ENCODE data around the gene SELENOH. TPM values are rescaled to one million over a fixed set of nuclear protein-coding genes. Genes with fewer than 3 reads are reported as not detected.
"Not testable (repeated sequence)": the region's sequence is repeated elsewhere in the genome, so short reads cannot be mapped to it uniquely, and the experiment has no call there.

The SELENOH gene
- total RNA-seq, result 100 to 1,000 TPM; 204 to 210 TPM

DNA sequence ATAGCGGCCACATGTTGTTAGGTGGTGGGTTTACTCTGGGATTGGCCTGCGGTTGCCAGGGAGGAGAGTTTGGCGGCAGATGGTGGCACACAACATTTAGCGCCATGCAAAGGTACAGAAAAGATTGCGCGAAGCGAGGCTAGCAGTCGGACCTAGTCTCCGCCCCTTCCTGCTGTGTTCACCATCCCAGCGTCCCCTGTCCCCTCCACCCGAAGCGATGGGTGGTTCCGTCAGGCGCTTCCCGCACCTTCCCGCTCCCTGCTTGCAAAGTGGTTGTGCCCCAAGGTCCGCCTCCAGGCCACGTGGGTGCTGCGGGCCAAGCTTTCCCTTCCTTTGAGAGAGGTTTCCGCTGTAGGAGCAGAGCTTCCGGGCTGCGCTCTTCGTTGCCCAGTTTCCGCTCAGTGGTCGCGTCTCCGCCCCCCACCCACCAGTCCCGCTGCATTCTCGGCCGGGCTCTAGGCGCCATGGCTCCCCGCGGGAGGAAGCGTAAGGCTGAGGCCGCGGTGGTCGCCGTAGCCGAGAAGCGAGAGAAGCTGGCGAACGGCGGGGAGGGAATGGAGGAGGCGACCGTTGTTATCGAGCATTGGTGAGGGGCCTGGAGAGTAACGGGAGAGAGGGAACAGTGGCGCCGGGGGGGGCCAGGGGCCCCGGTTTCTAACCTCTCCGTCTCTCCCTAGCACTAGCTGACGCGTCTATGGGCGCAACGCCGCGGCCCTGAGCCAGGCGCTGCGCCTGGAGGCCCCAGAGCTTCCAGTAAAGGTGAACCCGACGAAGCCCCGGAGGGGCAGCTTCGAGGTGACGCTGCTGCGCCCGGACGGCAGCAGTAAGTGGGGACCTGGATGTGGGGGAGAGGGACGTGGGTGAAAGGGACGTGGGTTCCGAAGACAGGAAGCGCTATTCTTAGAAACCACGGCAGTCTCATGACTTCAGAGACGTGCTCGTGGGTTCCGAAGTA lies at the start of gene SELENOH:
Gene SELENOH (plus strand): TSS at position 360 of the 955 bp plus-strand sequence. CDS start 105 bp downstream, at position 465.
- Mint-ChIP-seq H3K4me3 (peak within 1 kb of the TSS; percentile 100), H3K36me3 (ENCODE audit: low read depth) (peaks cover 69% of the 10 kb centered on the region), H3K9me3 (ENCODE audit: insufficient read depth) (no peaks in the 10 kb centered on the region), H3K27ac (peak within 1 kb of the TSS; percentile 99), H3K27me3 (ENCODE audit: low read depth) (no peaks in the 10 kb centered on the region), H3K4me1 (ENCODE audit: low read depth) (peaks cover 47% of the 10 kb centered on the region)
- ATAC-seq, result peak; percentile 91
- POLR2A ChIA-PET, result interaction anchor here (0.6 to 4.1 kb wide), 35 partner anchors 9 to 836 kb away, joined by 3 to 46 read pairs (median 4); partner anchors contain the start of genes CLP1, MED19, P2RX3 and SSRP1
- DNase-seq, result peak; percentile 98
- CTCF ChIA-PET, result interaction anchor here (1.0 to 9.8 kb wide), 8 partner anchors 9 to 783 kb away, joined by 3 to 113 read pairs (median 4); partner anchors contain the start of genes BTBD18, MED19 and TMX2

DNA sequence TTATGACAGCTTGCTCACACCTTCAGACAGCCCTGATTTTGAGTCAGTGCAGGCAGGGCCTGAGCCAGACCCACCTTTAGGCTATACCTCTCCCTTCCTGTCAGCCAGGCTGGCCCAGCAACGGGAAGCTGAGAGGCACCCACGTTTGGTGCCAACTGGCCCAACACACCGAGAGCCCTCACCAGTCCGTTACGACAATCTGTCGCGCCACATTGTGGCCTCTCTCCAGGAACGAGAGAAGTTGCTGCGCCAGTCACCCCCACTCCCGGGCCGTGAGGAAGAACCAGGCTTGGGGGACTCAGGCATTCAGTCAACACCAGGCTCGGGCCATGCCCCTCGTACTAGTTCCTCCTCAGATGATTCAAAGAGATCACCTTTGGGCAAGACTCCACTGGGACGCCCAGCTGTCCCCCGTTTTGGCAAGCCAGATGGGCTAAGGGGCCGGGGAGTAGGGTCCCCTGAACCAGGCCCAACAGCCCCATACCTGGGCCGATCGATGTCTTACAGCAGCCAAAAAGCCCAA lies 42.4 kb upstream of the SELENOH start:
- ATAC-seq, result peak; percentile 25
- Mint-ChIP-seq H3K36me3 (ENCODE audit: low read depth) (peaks cover 58% of the 10 kb centered on the region), H3K4me1 (ENCODE audit: low read depth) (no peaks in the 10 kb centered on the region), H3K4me3 (no peak overlapping the region), H3K27me3 (ENCODE audit: low read depth) (no peaks in the 10 kb centered on the region), H3K9me3 (ENCODE audit: insufficient read depth) (no peaks in the 10 kb centered on the region), H3K27ac (no peak overlapping the region)
- DNase-seq, result no peak
- ChIA-PET CTCF (interaction anchor here (4.0 kb wide), 1 partner anchor 102 kb away, joined by 18 read pairs; no protein-coding TSS in a partner anchor), POLR2A (interaction anchor here (1.1 kb wide), 1 partner anchor 43 kb away, joined by 3 read pairs; the partner anchor contains the start of gene SELENOH)

DNA sequence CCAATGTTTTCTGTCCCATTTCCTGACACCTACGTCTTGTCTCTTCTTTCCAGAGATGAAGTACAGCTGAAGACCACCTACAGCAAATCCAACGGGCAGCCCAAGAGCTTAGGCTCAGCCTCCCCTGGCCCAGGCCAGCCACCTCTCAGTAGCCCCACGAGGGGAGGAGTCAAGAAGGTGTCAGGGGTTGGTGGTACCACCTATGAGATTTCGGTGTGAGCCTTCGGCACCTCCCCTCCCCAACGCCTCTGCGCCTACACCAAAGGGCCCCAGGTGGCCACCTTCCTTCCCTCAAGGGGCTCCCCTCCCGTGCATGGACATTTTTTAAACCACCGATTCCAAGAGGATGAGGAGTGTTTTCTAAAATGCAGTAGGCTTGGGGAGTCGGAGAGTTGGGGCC lies 41.5 kb upstream of the SELENOH start:
- no peak for DNase-seq
- Mint-ChIP-seq H3K27me3 (ENCODE audit: low read depth) (no peaks in the 10 kb centered on the region), H3K4me3 (no peak overlapping the region), H3K36me3 (ENCODE audit: low read depth) (peaks cover 63% of the 10 kb centered on the region), H3K4me1 (ENCODE audit: low read depth) (no peaks in the 10 kb centered on the region), H3K9me3 (ENCODE audit: insufficient read depth) (no peaks in the 10 kb centered on the region), H3K27ac (no peak overlapping the region)
- ChIA-PET POLR2A (interaction anchor here (0.7 to 1.1 kb wide), 2 partner anchors 30 to 42 kb away, joined by 3 read pairs; partner anchors contain the start of gene SELENOH), CTCF (interaction anchor here (4.0 kb wide), 1 partner anchor 101 kb away, joined by 18 read pairs; no protein-coding TSS in a partner anchor)
- ATAC-seq, result no peak

- H3K4me3 Mint-ChIP-seq, result no peak overlapping the region
- CTCF ChIA-PET, result interaction anchor here (1.1 kb wide), 1 partner anchor 9 kb away, joined by 3 read pairs; no protein-coding TSS in a partner anchor
- H3K27ac Mint-ChIP-seq, result no peak overlapping the region
- peaks cover 61% of the 10 kb centered on the region for H3K36me3 Mint-ChIP-seq (ENCODE audit: low read depth)
- no peaks in the 10 kb centered on the region for H3K9me3 Mint-ChIP-seq (ENCODE audit: insufficient read depth)
- no peaks in the 10 kb centered on the region for H3K4me1 Mint-ChIP-seq (ENCODE audit: low read depth)
- POLR2A ChIA-PET, result interaction anchor here (0.6 kb wide), 1 partner anchor 41 kb away, joined by 3 read pairs; no protein-coding TSS in a partner anchor
- no peaks in the 10 kb centered on the region for H3K27me3 Mint-ChIP-seq (ENCODE audit: low read depth)
- no peak for ATAC-seq
- no peak for DNase-seq
Measured at GRCh38 chr11:57700425-57700824, 40.9 kb upstream of the SELENOH start.

DNA sequence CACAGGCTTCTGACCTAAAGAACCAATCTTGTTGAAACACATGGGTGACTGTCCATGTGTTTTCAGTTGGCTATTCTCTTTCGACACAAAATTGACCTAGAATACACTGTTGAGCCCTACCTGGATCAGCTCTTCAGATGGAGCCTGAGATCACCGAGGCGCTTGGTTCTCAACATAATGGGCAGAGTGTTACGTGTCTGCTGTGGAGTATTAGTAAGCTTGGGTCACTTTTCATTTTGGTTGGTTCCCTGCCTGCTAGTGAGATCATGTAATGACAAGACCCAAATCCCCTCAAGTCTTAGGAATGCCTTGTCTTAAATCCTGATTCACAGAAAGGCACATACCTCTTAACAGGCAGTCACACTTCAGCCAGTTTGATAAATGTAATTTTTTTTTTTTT lies 38.0 kb upstream of the SELENOH start:
- ChIA-PET CTCF (interaction anchor here (7.8 kb wide), 1 partner anchor 98 kb away, joined by 35 read pairs; no protein-coding TSS in a partner anchor), POLR2A (no interaction called here)
- H3K36me3 Mint-ChIP-seq (ENCODE audit: low read depth), result peaks cover 61% of the 10 kb centered on the region
- H3K9me3 Mint-ChIP-seq (ENCODE audit: insufficient read depth), result no peaks in the 10 kb centered on the region
- no peak for DNase-seq
- H3K4me1 Mint-ChIP-seq (ENCODE audit: low read depth), result peaks cover under 1% of the 10 kb centered on the region
- no peaks in the 10 kb centered on the region for H3K27me3 Mint-ChIP-seq (ENCODE audit: low read depth)
- no peak overlapping the region for H3K4me3 Mint-ChIP-seq
- H3K27ac Mint-ChIP-seq, result no peak overlapping the region
- ATAC-seq, result no peak

- POLR2A ChIA-PET, result no interaction called here
- Mint-ChIP-seq H3K27ac (no peak overlapping the region), H3K4me1 (ENCODE audit: low read depth) (peaks cover 7% of the 10 kb centered on the region), H3K36me3 (ENCODE audit: low read depth) (peaks cover 50% of the 10 kb centered on the region), H3K4me3 (no peak overlapping the region), H3K9me3 (ENCODE audit: insufficient read depth) (no peaks in the 10 kb centered on the region), H3K27me3 (ENCODE audit: low read depth) (no peaks in the 10 kb centered on the region)
- DNase-seq, result no peak
- ATAC-seq, result no peak
- CTCF ChIA-PET, result interaction anchor here (1.9 to 7.8 kb wide), 2 partner anchors 43 to 96 kb away, joined by 4 to 35 read pairs; no protein-coding TSS in a partner anchor
Measured at GRCh38 chr11:57704932-57705331, 36.4 kb upstream of the SELENOH start.

DNA sequence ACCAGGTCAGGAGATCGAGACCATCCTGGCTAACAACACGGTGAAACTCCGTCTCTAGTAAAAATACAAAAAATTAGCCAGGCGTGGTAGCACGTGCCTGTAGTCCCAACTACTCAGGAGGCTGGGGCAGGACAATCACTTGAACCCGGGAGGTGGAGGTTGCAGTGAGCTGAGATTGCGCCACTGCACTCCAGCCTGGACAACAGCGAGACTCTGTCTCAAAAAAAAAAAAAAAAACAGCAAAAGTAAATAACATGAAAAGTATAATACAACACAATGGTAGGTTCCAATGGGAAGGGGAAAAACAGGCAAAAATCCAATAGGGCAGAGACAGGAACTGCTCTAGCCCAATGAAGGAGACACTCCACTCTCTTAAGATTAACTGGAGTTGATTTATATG lies 35.9 kb upstream of the SELENOH start:
- H3K27ac Mint-ChIP-seq; H3K27me3 Mint-ChIP-seq (ENCODE audit: low read depth); H3K9me3 Mint-ChIP-seq (ENCODE audit: insufficient read depth); POLR2A ChIA-PET; ATAC-seq; H3K4me3 Mint-ChIP-seq; DNase-seq: not testable (repeated sequence)
- CTCF ChIA-PET, result interaction anchor here (1.9 to 7.8 kb wide), 2 partner anchors 43 to 96 kb away, joined by 4 to 35 read pairs; no protein-coding TSS in a partner anchor
- H3K36me3 Mint-ChIP-seq (ENCODE audit: low read depth), result peaks cover 50% of the 10 kb centered on the region
- peaks cover 10% of the 10 kb centered on the region for H3K4me1 Mint-ChIP-seq (ENCODE audit: low read depth)

GRCh38 chr11:57709802-57710367 lies 31.4 kb upstream of the SELENOH start:
- POLR2A ChIA-PET, result interaction anchor here (1.3 kb wide), 1 partner anchor 32 kb away, joined by 4 read pairs; no protein-coding TSS in a partner anchor
- no peaks in the 10 kb centered on the region for H3K9me3 Mint-ChIP-seq (ENCODE audit: insufficient read depth)
- ATAC-seq, result no peak
- H3K4me3 Mint-ChIP-seq, result no peak overlapping the region
- peaks cover 40% of the 10 kb centered on the region for H3K4me1 Mint-ChIP-seq (ENCODE audit: low read depth)
- DNase-seq, result no peak
- peaks cover 27% of the 10 kb centered on the region for H3K36me3 Mint-ChIP-seq (ENCODE audit: low read depth)
- CTCF ChIA-PET, result interaction anchor here (1.4 to 5.9 kb wide), 4 partner anchors 9 to 920 kb away, joined by 3 to 57 read pairs (median 5); no protein-coding TSS in a partner anchor
- no peak overlapping the region for H3K27ac Mint-ChIP-seq
- no peaks in the 10 kb centered on the region for H3K27me3 Mint-ChIP-seq (ENCODE audit: low read depth)

GRCh38 chr11:57711414-57712255 lies 29.7 kb upstream of the SELENOH start, which contains the start of gene MED19:
MED19 (minus strand) TSS chr11:57712215; CDS start chr11:57712179, 36 bp downstream.
- Mint-ChIP-seq H3K4me1 (ENCODE audit: low read depth) (peaks cover 41% of the 10 kb centered on the region), H3K27me3 (ENCODE audit: low read depth) (no peaks in the 10 kb centered on the region), H3K36me3 (ENCODE audit: low read depth) (peaks cover 25% of the 10 kb centered on the region), H3K9me3 (ENCODE audit: insufficient read depth) (no peaks in the 10 kb centered on the region), H3K4me3 (peak within 1 kb of the TSS; percentile 100), H3K27ac (peak within 1 kb of the TSS; percentile 100)
- CTCF ChIA-PET, result interaction anchor here (0.7 to 5.9 kb wide), 8 partner anchors 10 to 218 kb away, joined by 3 to 57 read pairs (median 4); partner anchors contain the start of genes BTBD18, SELENOH and UBE2L6
- POLR2A ChIA-PET, result interaction anchor here (0.6 to 2.2 kb wide), 9 partner anchors 15 to 287 kb away, joined by 3 to 17 read pairs (median 3); partner anchors contain the start of gene SELENOH
- ATAC-seq (peak; percentile 59), DNase-seq (peak; percentile 86)

Measured in activated CD8-positive, alpha-beta T cell treated with anti-CD3 and anti-CD28 coated beads, Interleukin-2, amount 10 ng/mL, durations not matched to agents 7 days and 5 days (primary cell).